Calu3 (cell line): ENCODE results near the gene EPAS1. TPM values are rescaled to one million over a fixed set of nuclear protein-coding genes. Genes with fewer than 3 reads are reported as not detected.

Source experiments
- BruUV-seq: library from RNA; stranded (reverse); fragments of 400-500 nt; replicated peaks from 2 replicates; lab custom pipeline; 2021; lab: Mats Ljungman, UMichigan
- CTCF ChIA-PET: fragments of 300-600 bp; sonication (Branson Sonifier 250); formaldehyde crosslinking; loops from one replicate; lab custom pipeline; 2022; ENCODE audit warnings: antibody characterized with exemption; lab: Charles Lee
- DNase-seq: peaks from one replicate; pipeline ENCODE4 v3.0.0; 2022
- H3K27ac Mint-ChIP-seq: one replicate; pipeline ENCODE4 v1.8.0; 2022; ENCODE audit warnings: mixed read lengths; ENCODE audit not compliant: unreplicated experiment
- H3K27me3 Mint-ChIP-seq: one replicate; pipeline ENCODE4 v1.8.0; 2022; ENCODE audit warnings: mixed read lengths; ENCODE audit not compliant: unreplicated experiment
- H3K36me3 Mint-ChIP-seq: one replicate; pipeline ENCODE4 v1.8.0; 2022; ENCODE audit warnings: mild to moderate bottlenecking, moderate library complexity, mixed read lengths; ENCODE audit not compliant: insufficient read depth, unreplicated experiment
- H3K4me1 Mint-ChIP-seq: one replicate; pipeline ENCODE4 v1.8.0; 2022; ENCODE audit warnings: mild to moderate bottlenecking, low read depth, mixed read lengths; ENCODE audit not compliant: unreplicated experiment
- H3K4me3 Mint-ChIP-seq: one replicate; pipeline ENCODE4 v1.8.0; 2022; ENCODE audit warnings: mild to moderate bottlenecking, low read depth, moderate library complexity, mixed read lengths; ENCODE audit not compliant: unreplicated experiment
- H3K9me3 Mint-ChIP-seq: one replicate; pipeline ENCODE4 v1.8.0; 2022; ENCODE audit warnings: low read depth, mixed read lengths; ENCODE audit not compliant: unreplicated experiment
- intact Hi-C: fragments of 100-400 bp; cut with micrococcal nuclease; formaldehyde crosslinking; loops from one replicate; pipeline ENCODE4 v1.10.0; 2022; ENCODE audit not compliant: unreplicated experiment
- total RNA-seq: library from RNA; stranded (reverse); gene quantifications from 2 replicates; pipeline ENCODE4 v1.2.3, GENCODE V29; 2022
- TF ChIP-seq, protein P1 (sequence below): fragments of 200-600 bp; IDR thresholded peaks from one replicate; pipeline ENCODE4 v1.8.0; 2022; ENCODE audit warnings: antibody characterized with exemption; ENCODE audit not compliant: unreplicated experiment

EPAS1 gene
- total RNA-seq, 1 experiment from 2014 or later, result 18.5 TPM

DNA sequence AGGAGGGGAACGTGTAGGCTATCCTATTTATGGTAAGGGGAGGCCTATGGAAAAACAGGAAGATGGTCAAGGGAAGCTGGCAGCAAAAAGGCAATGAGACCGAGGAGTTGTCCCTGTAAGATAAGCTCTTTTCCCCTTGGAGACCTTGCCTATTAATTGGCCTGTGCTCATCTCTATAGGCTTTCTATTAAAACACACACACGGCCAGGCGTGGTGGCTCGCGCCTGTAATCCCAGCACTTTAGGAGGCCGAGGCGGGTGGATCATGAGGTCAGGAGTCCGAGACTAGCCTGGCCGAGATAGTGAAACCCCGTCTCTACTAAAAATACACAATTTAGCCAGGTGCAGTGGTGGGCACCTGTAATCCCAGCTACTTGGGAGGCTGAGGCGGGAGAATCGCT, 32.1 kb downstream of the EPAS1 start:
- no peak overlapping the region for H3K4me3 Mint-ChIP-seq
- DNase-seq, result no peak
- H3K36me3 Mint-ChIP-seq, result peaks cover 13% of the 10 kb centered on the region
- no peaks in the 10 kb centered on the region for H3K27me3 Mint-ChIP-seq
- TF ChIP-seq, protein P1, sequence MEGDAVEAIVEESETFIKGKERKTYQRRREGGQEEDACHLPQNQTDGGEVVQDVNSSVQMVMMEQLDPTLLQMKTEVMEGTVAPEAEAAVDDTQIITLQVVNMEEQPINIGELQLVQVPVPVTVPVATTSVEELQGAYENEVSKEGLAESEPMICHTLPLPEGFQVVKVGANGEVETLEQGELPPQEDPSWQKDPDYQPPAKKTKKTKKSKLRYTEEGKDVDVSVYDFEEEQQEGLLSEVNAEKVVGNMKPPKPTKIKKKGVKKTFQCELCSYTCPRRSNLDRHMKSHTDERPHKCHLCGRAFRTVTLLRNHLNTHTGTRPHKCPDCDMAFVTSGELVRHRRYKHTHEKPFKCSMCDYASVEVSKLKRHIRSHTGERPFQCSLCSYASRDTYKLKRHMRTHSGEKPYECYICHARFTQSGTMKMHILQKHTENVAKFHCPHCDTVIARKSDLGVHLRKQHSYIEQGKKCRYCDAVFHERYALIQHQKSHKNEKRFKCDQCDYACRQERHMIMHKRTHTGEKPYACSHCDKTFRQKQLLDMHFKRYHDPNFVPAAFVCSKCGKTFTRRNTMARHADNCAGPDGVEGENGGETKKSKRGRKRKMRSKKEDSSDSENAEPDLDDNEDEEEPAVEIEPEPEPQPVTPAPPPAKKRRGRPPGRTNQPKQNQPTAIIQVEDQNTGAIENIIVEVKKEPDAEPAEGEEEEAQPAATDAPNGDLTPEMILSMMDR, result no peak
- H3K27ac Mint-ChIP-seq, result peak overlapping the region; percentile 53
- BruUV-seq, result no TSS peak
- CTCF ChIA-PET, result interaction anchor here (0.5 to 1.7 kb wide), 4 partner anchors 24 to 100 kb away, joined by 3 to 5 read pairs (median 4); no protein-coding TSS in a partner anchor
- H3K9me3 Mint-ChIP-seq, result no peaks in the 10 kb centered on the region
- peaks cover 53% of the 10 kb centered on the region for H3K4me1 Mint-ChIP-seq
- intact Hi-C loops, result no loop called here

DNA sequence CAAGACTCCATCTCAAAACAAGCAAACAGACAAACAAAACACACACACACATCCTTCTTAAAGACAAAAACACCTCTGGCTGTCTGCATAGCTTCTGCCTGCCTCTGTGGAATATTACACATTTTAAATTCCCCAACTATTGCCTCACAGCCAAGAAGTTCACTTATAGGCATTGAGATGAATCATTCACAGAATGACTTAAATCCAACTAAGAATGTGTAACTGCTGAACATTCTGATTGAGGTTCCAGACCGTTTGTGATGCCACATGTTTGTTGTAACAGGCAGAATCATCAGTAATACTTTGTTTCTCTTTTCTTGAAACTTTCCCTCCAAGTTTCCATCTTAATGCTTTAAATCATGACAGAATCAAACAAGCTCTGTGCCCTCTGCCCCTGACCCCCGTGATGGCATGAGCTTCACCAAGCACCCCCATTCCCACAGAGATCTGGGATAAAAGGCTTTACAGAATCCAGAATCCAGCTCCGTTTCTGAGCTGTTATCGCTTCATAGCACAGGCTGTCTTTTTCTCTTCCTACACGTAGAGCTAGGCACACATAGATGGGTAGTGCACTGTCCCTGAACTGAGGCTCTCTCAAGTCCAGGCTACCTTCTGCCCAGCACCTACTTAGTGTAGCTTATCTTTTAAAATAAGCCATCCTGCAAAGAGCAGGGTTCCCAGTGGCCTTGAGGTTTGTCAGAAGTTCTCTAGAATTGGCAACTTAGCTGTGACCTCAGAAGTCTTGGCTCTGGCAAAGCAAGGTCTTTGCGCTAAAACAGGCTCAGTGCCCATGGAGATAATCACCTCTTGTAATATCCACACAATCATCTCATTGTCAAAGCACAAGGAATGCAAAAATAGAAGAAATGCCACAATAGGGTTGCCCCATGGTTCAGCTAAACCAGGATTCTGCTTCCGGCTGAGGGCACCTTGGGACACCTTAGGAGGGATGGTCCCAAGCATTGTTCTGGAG, 32.9 kb downstream of the EPAS1 start:
- intact Hi-C loops, result no loop called here
- TF ChIP-seq, protein P1, result no peak
- CTCF ChIA-PET, result interaction anchor here (0.5 to 1.7 kb wide), 6 partner anchors 20 to 292 kb away, joined by 3 to 5 read pairs (median 4); no protein-coding TSS in a partner anchor
- no peaks in the 10 kb centered on the region for H3K27me3 Mint-ChIP-seq
- peaks cover 58% of the 10 kb centered on the region for H3K4me1 Mint-ChIP-seq
- H3K4me3 Mint-ChIP-seq, result no peak overlapping the region
- peaks cover 13% of the 10 kb centered on the region for H3K36me3 Mint-ChIP-seq
- no peaks in the 10 kb centered on the region for H3K9me3 Mint-ChIP-seq
- H3K27ac Mint-ChIP-seq, result peak overlapping the region; percentile 68
- no TSS peak for BruUV-seq
- peak; percentile 17 for DNase-seq

DNA sequence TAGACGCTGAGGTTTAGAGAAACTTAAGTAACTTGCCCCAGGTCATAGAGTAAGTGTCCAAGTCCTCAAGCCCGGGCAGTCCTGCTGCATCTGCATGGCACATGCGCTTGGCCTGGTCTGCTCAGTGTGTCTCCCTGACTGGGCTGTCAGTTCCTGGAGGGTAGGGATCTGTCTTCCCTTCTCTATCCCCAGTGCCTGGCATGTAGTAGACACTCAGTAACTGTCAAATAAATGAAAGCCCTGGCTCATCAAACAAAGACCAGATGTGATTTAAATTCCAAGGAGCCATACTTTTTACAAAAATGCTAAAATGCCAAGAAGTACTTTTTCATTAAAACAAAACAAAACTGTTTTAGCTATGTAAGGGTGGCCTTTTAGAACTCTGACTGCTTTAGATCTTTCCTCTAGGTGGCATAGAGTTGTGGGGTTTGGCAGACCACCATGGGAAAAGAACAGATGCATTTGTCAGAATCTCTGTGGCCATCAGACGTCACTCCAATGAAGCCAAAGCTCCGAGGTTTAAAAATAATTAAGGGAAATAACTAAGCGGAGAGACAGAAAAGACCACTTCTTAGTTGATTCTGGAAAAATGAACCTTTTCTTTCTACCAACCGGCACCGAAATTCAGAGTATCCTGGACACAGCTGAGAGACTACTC, 34.0 kb downstream of the EPAS1 start:
- no peaks in the 10 kb centered on the region for H3K9me3 Mint-ChIP-seq
- TF ChIP-seq, protein P1, result no peak
- no peaks in the 10 kb centered on the region for H3K27me3 Mint-ChIP-seq
- H3K4me3 Mint-ChIP-seq, result peak overlapping the region; percentile 30
- peak overlapping the region; percentile 68 for H3K27ac Mint-ChIP-seq
- no TSS peak for BruUV-seq
- no peak for DNase-seq
- peaks cover 63% of the 10 kb centered on the region for H3K4me1 Mint-ChIP-seq
- CTCF ChIA-PET, result interaction anchor here (0.7 to 1.1 kb wide), 2 partner anchors 21 to 35 kb away, joined by 3 read pairs; no protein-coding TSS in a partner anchor
- intact Hi-C loops, result no loop called here
- H3K36me3 Mint-ChIP-seq, result peaks cover 13% of the 10 kb centered on the region

DNA sequence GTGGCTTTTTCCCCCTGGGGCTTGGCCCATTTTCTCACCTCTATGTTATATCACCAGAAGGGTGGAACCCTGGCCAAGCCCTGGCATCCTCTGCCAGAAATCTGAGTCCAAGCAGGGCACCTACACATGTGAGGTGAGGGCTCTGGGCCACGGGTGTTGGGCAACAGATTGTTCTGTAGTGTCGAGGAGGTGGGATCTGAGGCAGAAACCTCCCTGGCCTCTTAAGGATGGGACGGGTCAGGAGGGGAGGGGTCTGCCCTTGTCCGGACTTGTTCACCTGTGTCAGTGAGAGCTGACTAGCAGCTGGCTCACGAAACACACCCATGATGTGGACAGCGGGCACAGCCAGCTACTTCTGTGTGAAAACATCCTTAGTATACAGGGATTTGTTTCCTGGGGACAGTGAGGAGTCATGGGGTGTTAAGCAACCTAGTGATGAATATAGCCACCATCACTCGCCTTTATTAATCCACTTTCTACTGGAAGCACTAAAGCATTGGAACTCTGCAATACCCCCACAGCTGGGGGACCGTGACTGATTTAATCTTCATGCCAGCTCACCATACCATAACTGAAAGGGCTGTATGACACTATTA, 35.6 kb downstream of the EPAS1 start:
- no TSS peak for BruUV-seq
- DNase-seq, result no peak
- Mint-ChIP-seq H3K9me3 (no peaks in the 10 kb centered on the region), H3K36me3 (peaks cover 13% of the 10 kb centered on the region), H3K4me1 (peaks cover 67% of the 10 kb centered on the region), H3K27me3 (peaks cover 12% of the 10 kb centered on the region), H3K4me3 (no peak overlapping the region), H3K27ac (peak overlapping the region; percentile 6)
- TF ChIP-seq, protein P1, result no peak
- intact Hi-C loops, result no loop called here
- CTCF ChIA-PET, result interaction anchor here (0.9 kb wide), 1 partner anchor 18 kb away, joined by 3 read pairs; no protein-coding TSS in a partner anchor
